ENCODE data around the gene SMC1A.

DNA sequence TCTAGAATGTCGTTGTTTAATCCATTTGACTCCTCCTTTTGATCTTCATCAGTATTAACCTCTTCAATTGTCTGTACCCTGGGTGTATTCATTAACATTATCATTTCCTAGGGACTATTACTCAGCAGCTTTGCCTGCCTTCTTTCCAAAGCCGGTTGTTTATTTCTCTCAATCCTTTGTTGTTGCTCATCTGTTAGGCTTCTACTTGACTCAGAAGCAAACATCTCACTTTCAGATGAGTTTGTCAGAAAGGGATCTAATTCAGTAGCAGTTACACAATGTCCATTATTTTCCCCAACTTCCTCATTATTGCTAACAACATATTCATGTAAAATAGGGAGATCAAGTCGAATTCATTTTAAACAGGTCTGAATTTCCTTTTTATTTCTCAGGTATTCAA is 33.8 kb upstream of the SMC1A start:
- TF ChIP-seq, protein P1, sequence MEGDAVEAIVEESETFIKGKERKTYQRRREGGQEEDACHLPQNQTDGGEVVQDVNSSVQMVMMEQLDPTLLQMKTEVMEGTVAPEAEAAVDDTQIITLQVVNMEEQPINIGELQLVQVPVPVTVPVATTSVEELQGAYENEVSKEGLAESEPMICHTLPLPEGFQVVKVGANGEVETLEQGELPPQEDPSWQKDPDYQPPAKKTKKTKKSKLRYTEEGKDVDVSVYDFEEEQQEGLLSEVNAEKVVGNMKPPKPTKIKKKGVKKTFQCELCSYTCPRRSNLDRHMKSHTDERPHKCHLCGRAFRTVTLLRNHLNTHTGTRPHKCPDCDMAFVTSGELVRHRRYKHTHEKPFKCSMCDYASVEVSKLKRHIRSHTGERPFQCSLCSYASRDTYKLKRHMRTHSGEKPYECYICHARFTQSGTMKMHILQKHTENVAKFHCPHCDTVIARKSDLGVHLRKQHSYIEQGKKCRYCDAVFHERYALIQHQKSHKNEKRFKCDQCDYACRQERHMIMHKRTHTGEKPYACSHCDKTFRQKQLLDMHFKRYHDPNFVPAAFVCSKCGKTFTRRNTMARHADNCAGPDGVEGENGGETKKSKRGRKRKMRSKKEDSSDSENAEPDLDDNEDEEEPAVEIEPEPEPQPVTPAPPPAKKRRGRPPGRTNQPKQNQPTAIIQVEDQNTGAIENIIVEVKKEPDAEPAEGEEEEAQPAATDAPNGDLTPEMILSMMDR (IDR thresholded peaks at IDR 0.05) = no peak
- TF ChIP-seq POLR2A (IDR thresholded peaks at IDR 0.05) = no peak

Measured in right lobe of liver (tissue), 4 donors.